SK-N-SH treated with all-trans-retinoic acid at 6 μM for 48 hours (cell line): Measurements from ENCODE around the gene FBXW12.

Source experiments
- ATAC-seq: fragments of 200-7000 bp; cut with Tn5 transposase; 3 replicates; pipeline ENCODE4 v1.9.1; 2020; ENCODE audit warnings: mild to moderate bottlenecking, moderate library complexity
- ARNTL ChIP-seq: fragments of 450-650 bp; formaldehyde crosslinking; IDR thresholded peaks from 2 replicates; pipeline ENCODE4 v1.5.0; 2020; ENCODE audit warnings: low read depth, mild to moderate bottlenecking, moderate library complexity, borderline replicate concordance
- CREB5 ChIP-seq: fragments of 250-450 bp; sonication (Bioruptor Pico); IDR thresholded peaks from 2 replicates; pipeline ENCODE4 v1.5.1; 2020; ENCODE audit warnings: low read depth, mild to moderate bottlenecking, moderate library complexity
- CSRNP3 ChIP-seq: fragments of 250-450 bp; sonication (Bioruptor Pico); IDR thresholded peaks from 2 replicates; pipeline ENCODE4 v1.5.1; 2021; ENCODE audit warnings: mild to moderate bottlenecking, moderate library complexity
- ESRRG ChIP-seq: fragments of 250-450 bp; sonication (Bioruptor Pico); IDR thresholded peaks from 2 replicates; pipeline ENCODE4 v1.6.1; 2021; ENCODE audit warnings: mild to moderate bottlenecking
- GLIS3 ChIP-seq: fragments of 250-450 bp; sonication (Bioruptor Pico); IDR thresholded peaks from 2 replicates; pipeline ENCODE4 v1.5.0; 2020; ENCODE audit warnings: mild to moderate bottlenecking, moderate library complexity
- ISL1 ChIP-seq: fragments of 250-450 bp; sonication (Bioruptor Pico); IDR thresholded peaks from 2 replicates; pipeline ENCODE4 v2.1.2; 2022; ENCODE audit warnings: mild to moderate bottlenecking, moderate library complexity
- OSR1 ChIP-seq: fragments of 250-450 bp; sonication (Bioruptor Pico); IDR thresholded peaks from 2 replicates; pipeline ENCODE4 v1.8.0; 2022; ENCODE audit warnings: moderate library complexity, mild to moderate bottlenecking, inconsistent platforms
- PATZ1 ChIP-seq: fragments of 250-450 bp; sonication (Bioruptor Pico); IDR thresholded peaks from 2 replicates; pipeline ENCODE4 v1.8.0; 2020; ENCODE audit warnings: mild to moderate bottlenecking, moderate library complexity, borderline replicate concordance
- POU6F1 ChIP-seq: fragments of 250-450 bp; sonication (Bioruptor Pico); IDR thresholded peaks from 2 replicates; pipeline ENCODE4 v1.8.0; 2021; ENCODE audit warnings: low read depth, mild to moderate bottlenecking, moderate library complexity, borderline replicate concordance
- PPARA ChIP-seq: fragments of 250-450 bp; sonication (Bioruptor Pico); IDR thresholded peaks from 2 replicates; pipeline ENCODE4 v1.5.0; 2020; ENCODE audit warnings: mild to moderate bottlenecking, borderline replicate concordance
- RARB ChIP-seq: fragments of 250-450 bp; sonication (Bioruptor Pico); IDR thresholded peaks from 2 replicates; pipeline ENCODE4 v1.8.0; 2021; ENCODE audit warnings: mild to moderate bottlenecking, moderate library complexity
- SNAI2 ChIP-seq: fragments of 250-450 bp; sonication (Bioruptor Pico); IDR thresholded peaks from 2 replicates; pipeline ENCODE4 v1.5.0; 2020; ENCODE audit warnings: mild to moderate bottlenecking, moderate library complexity
- TCF4 ChIP-seq: fragments of 250-450 bp; sonication (Bioruptor Pico); IDR thresholded peaks from 2 replicates; pipeline ENCODE4 v1.8.0; 2021; ENCODE audit warnings: mild to moderate bottlenecking, moderate library complexity, borderline replicate concordance
- TOX ChIP-seq: fragments of 250-450 bp; sonication (Bioruptor Pico); IDR thresholded peaks from 2 replicates; pipeline ENCODE4 v1.8.0; 2021; ENCODE audit warnings: mild to moderate bottlenecking, moderate library complexity, borderline replicate concordance
- TSHZ2 ChIP-seq: fragments of 250-450 bp; sonication (Bioruptor Pico); IDR thresholded peaks from 2 replicates; pipeline ENCODE4 v1.5.0; 2020; ENCODE audit warnings: mild to moderate bottlenecking, moderate library complexity
- ZC3H10 ChIP-seq: fragments of 250-450 bp; sonication (Bioruptor Pico); IDR thresholded peaks from 2 replicates; pipeline ENCODE4 v1.5.1; 2021; ENCODE audit warnings: mild to moderate bottlenecking, moderate library complexity
- ZFP3 ChIP-seq: fragments of 250-450 bp; sonication (Bioruptor Pico); IDR thresholded peaks from 2 replicates; pipeline ENCODE4 v1.5.0; 2020; ENCODE audit warnings: mild to moderate bottlenecking, moderate library complexity
- ZFP30 ChIP-seq: fragments of 450-650 bp; formaldehyde crosslinking; IDR thresholded peaks from 2 replicates; pipeline ENCODE4 v1.5.0; 2022; ENCODE audit warnings: mild to moderate bottlenecking, moderate library complexity
- ZNF565 ChIP-seq: fragments of 450-650 bp; formaldehyde crosslinking; conservative IDR thresholded peaks from 2 replicates; pipeline ENCODE4 v1.5.0; 2020; ENCODE audit warnings: low read depth, mild to moderate bottlenecking, moderate library complexity
- ZNF70 ChIP-seq: fragments of 450-650 bp; formaldehyde crosslinking; IDR thresholded peaks from 2 replicates; pipeline ENCODE4 v1.5.0; 2020; ENCODE audit warnings: mild to moderate bottlenecking, moderate library complexity
- ZNF8 ChIP-seq: fragments of 450-650 bp; formaldehyde crosslinking; IDR thresholded peaks from 2 replicates; pipeline ENCODE4 v1.5.0; 2020; ENCODE audit warnings: mild to moderate bottlenecking, moderate library complexity

Gene FBXW12

GRCh38 chr3:48397767-48398681, 26.0 kb downstream of the FBXW12 start:
- TF ChIP-seq TSHZ2 (CRISPR knock-in tag) (no peak), PPARA (CRISPR knock-in tag) (no peak), ISL1 (CRISPR knock-in tag) (no peak), CREB5 (CRISPR knock-in tag) (no peak)

GRCh38 chr3:48398701-48399386, 26.8 kb downstream of the FBXW12 start:
- TF ChIP-seq ZNF565 (CRISPR knock-in tag) (no peak), CSRNP3 (CRISPR knock-in tag) (no peak), ARNTL (CRISPR knock-in tag) (no peak), POU6F1 (CRISPR knock-in tag) (no peak), TSHZ2 (CRISPR knock-in tag) (no peak), SNAI2 (CRISPR knock-in tag) (no peak), GLIS3 (CRISPR knock-in tag) (no peak), ZNF70 (CRISPR knock-in tag) (no peak), PATZ1 (CRISPR knock-in tag) (no peak), ZFP30 (CRISPR knock-in tag) (no peak), CREB5 (CRISPR knock-in tag) (no peak), OSR1 (CRISPR knock-in tag) (no peak), ZFP3 (CRISPR knock-in tag) (no peak), ZC3H10 (CRISPR knock-in tag) (no peak), PPARA (CRISPR knock-in tag) (no peak), ZNF8 (no peak), ESRRG (CRISPR knock-in tag) (no peak), TCF4 (CRISPR knock-in tag) (no peak), TOX (CRISPR knock-in tag) (no peak), RARB (CRISPR knock-in tag) (no peak)
- no peak for ATAC-seq

More at GRCh38 chr3:48397767-48398681, 26.0 kb downstream of the FBXW12 start:
- no peak for ATAC-seq
